NT2/D1 (cell line): ENCODE data around the gene PSMD1.
"Not testable (repeated sequence)": the region's sequence is repeated elsewhere in the genome, so short reads cannot be mapped to it uniquely, and the experiment has no call there.

Experiments used
- DNase-seq: peaks from one replicate; pipeline ENCODE4 v3.0.0-alpha.2; 2011; ENCODE audit warnings: low read depth, low spot score
- H3K27me3 ChIP-seq: 2 replicates; pipeline ENCODE4 v1.6.0; 2011; ENCODE audit warnings: mild to moderate bottlenecking; ENCODE audit not compliant: insufficient read length, insufficient read depth
- H3K36me3 ChIP-seq: 2 replicates; pipeline ENCODE4 v1.6.1; 2011; ENCODE audit warnings: mild to moderate bottlenecking, low read length, mixed read lengths; ENCODE audit not compliant: insufficient read depth, insufficient read length
- H3K4me1 ChIP-seq: 2 replicates; pipeline ENCODE4 v1.5.1; 2011; ENCODE audit not compliant: insufficient read depth, insufficient read length
- H3K4me3 ChIP-seq: 2 replicates; pipeline ENCODE4 v1.5.1; 2011; ENCODE audit warnings: low read depth; ENCODE audit not compliant: insufficient read length
- H3K9ac ChIP-seq: 2 replicates; pipeline ENCODE4 v1.6.0; 2011; ENCODE audit warnings: low read depth; ENCODE audit not compliant: insufficient read length
- H3K9me3 ChIP-seq: 2 replicates; pipeline ENCODE4 v1.5.1; 2011; ENCODE audit warnings: mild to moderate bottlenecking, low read length; ENCODE audit not compliant: insufficient read depth
- SUZ12 ChIP-seq: IDR thresholded peaks from 2 replicates; pipeline ENCODE4 v1.6.1; 2011; ENCODE audit not compliant: insufficient read length, insufficient read depth; ENCODE audit errors: extremely low read depth
- YY1 ChIP-seq: IDR thresholded peaks from 2 replicates; pipeline ENCODE4 v1.6.1; 2011; ENCODE audit not compliant: insufficient read length, insufficient read depth
- ZNF274 ChIP-seq: IDR thresholded peaks from 2 replicates; pipeline ENCODE4 v1.6.1; 2011; ENCODE audit warnings: mild to moderate bottlenecking, low read depth, low read length

PSMD1 gene

DNA sequence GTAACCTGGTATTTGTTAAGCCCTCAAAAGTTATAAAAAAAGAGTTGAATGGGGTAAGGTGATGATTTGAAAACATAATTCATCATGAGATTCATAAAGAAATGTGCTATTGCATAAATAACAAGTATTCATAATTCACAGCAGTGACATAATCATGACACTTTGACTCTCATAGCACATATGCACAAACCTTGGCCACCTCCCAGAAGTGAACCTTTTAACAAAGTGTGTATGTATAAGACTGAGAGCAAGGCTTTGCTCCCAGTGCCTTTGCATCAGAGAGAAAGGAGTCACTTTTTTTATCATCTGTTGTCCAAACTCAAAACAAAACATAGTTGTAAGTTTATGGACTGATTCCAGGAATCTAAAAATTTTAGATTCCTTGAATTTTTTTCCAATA lies 83.1 kb downstream of the PSMD1 start:
- Histone ChIP-seq H3K9me3 (no peaks in the 10 kb centered on the region), H3K9ac (no peak overlapping the region), H3K27me3 (no peaks in the 10 kb centered on the region), H3K36me3 (peaks cover 39% of the 10 kb centered on the region), H3K4me3 (no peak overlapping the region), H3K4me1 (no peaks in the 10 kb centered on the region)
- TF ChIP-seq SUZ12 (no peak), ZNF274 (no peak), YY1 (no peak)
- no peak for DNase-seq

GRCh38 chr2:231140808-231141207 lies 84.1 kb downstream of the PSMD1 start:
- H3K9ac ChIP-seq, H3K27me3 ChIP-seq, DNase-seq, H3K9me3 ChIP-seq, H3K4me3 ChIP-seq, H3K4me1 ChIP-seq: not testable (repeated sequence)
- H3K36me3 ChIP-seq, result peaks cover 39% of the 10 kb centered on the region

DNA sequence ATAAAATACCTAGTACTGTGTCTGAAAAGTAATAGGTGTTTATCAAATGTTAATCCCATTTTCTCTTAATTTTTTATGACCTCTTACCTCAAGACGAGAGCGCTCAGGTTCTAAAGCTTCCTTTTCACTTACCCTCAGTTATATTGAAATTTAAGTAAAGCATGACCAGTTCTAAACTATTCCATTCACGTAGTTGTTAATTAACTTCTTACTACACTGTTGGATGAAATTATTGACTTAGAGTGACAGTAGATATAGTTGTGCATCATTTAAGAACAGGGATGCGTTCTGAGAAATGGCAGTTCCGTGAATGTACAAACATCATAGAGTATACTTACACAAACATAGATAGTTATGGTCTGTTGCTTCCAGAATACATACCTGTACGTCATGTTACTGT lies 88.2 kb downstream of the PSMD1 start:
- no peaks in the 10 kb centered on the region for H3K27me3 ChIP-seq
- H3K9me3 ChIP-seq, result no peaks in the 10 kb centered on the region
- H3K4me3 ChIP-seq, result no peak overlapping the region
- DNase-seq, result no peak
- no peak overlapping the region for H3K9ac ChIP-seq
- no peaks in the 10 kb centered on the region for H3K4me1 ChIP-seq
- TF ChIP-seq SUZ12 (no peak), YY1 (no peak), ZNF274 (no peak)
- peaks cover 55% of the 10 kb centered on the region for H3K36me3 ChIP-seq

GRCh38 chr2:231146665-231147064 lies 90.0 kb downstream of the PSMD1 start:
- no peaks in the 10 kb centered on the region for H3K27me3 ChIP-seq
- peaks cover 45% of the 10 kb centered on the region for H3K36me3 ChIP-seq

DNA sequence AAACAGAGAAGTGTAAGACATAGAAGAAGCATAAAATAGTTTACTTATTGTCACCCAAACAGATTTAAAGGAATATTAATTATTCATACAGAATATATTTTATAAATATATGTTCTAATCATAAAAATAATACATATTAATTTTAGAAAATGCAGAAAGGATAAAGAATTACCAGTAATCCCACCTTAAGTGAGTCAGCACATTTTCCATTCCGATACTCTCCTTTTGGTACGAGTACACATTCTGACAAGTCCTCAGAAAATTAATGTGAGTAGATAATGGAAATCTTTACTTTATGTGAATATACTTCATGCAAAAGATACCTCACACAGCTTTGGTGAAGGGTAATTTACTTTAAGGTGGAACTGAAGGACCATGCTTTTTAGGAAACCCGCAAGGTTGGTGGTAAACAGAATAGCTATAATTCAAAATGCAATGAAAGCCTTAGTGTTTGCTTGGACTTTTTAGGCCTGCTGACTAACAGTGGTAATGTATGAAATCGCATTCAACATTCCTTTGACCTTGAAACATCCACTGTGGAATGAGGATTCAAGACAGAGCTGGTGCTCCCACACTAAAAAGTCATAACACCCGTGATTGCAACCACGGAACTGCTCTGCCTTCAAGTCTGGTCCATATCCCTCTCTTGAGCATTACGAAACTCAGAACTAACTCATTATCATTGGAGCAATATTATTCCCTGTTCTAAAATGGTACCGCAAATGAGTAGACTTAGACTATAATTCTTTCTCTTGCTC lies 96.3 kb downstream of the PSMD1 start:
- TF ChIP-seq YY1, result no peak
- TF ChIP-seq SUZ12, result no peak
- no peak for TF ChIP-seq ZNF274
- Histone ChIP-seq H3K36me3 (peaks cover 55% of the 10 kb centered on the region), H3K9ac (no peak overlapping the region), H3K4me3 (no peak overlapping the region), H3K27me3 (no peaks in the 10 kb centered on the region), H3K4me1 (no peaks in the 10 kb centered on the region), H3K9me3 (no peaks in the 10 kb centered on the region)
- no peak for DNase-seq

More at GRCh38 chr2:231146665-231147064, 90.0 kb downstream of the PSMD1 start:
- DNase-seq, result no peak
- no peak overlapping the region for H3K4me3 ChIP-seq
- H3K9me3 ChIP-seq, result no peaks in the 10 kb centered on the region
- no peaks in the 10 kb centered on the region for H3K4me1 ChIP-seq
- no peak overlapping the region for H3K9ac ChIP-seq
- TF ChIP-seq SUZ12 (no peak), YY1 (no peak), ZNF274 (no peak)

- Histone ChIP-seq H3K27me3 (no peaks in the 10 kb centered on the region), H3K4me1 (no peaks in the 10 kb centered on the region), H3K9me3 (no peaks in the 10 kb centered on the region), H3K9ac (no peak overlapping the region), H3K36me3 (peaks cover 52% of the 10 kb centered on the region), H3K4me3 (no peak overlapping the region)
- DNase-seq, result no peak
- TF ChIP-seq YY1, result no peak
- TF ChIP-seq SUZ12, result no peak
- no peak for TF ChIP-seq ZNF274
These were observed 102.6 kb downstream of the PSMD1 start for GRCh38 chr2:231159306-231159705.

DNA sequence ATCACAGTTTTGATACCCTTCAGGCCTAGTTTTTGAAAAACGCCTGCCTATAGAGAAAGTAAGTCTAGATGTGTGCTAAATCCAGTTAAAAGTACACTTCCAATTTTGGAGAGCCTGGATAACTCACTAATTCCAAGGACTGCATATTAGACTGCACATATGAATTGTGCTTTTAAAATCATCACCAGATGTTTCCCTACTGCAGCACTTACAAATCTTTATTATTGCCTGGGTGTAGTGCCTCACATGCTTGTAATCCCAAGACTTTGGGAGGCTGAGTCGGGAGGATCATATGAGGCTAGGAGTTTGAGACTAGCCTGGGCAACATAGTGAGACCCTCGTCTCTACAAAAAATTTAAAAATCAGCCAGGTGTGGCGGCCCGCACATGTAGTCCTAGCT lies 104.0 kb downstream of the PSMD1 start:
- TF ChIP-seq YY1, result no peak
- TF ChIP-seq SUZ12, result no peak
- TF ChIP-seq ZNF274, result no peak
- H3K9ac ChIP-seq, result no peak overlapping the region
- H3K9me3 ChIP-seq, result no peaks in the 10 kb centered on the region
- H3K27me3 ChIP-seq, result no peaks in the 10 kb centered on the region
- no peaks in the 10 kb centered on the region for H3K4me1 ChIP-seq
- H3K4me3 ChIP-seq, result no peak overlapping the region
- no peak for DNase-seq
- peaks cover 60% of the 10 kb centered on the region for H3K36me3 ChIP-seq
